DMS153 treated with DMSO at 0.1 percent for 48 hours (cell line): Measurements from ENCODE around the gene MCAT.

Source experiments
- DNase-seq: peaks from one replicate; lab custom pipeline; 2025; ENCODE audit not compliant: unreplicated experiment; lab: John Stamatoyannopoulos, UW

Gene MCAT

GRCh38 chr22:43094551-43094950, 48.6 kb downstream of the MCAT start:
- DNase-seq = no peak

DNA sequence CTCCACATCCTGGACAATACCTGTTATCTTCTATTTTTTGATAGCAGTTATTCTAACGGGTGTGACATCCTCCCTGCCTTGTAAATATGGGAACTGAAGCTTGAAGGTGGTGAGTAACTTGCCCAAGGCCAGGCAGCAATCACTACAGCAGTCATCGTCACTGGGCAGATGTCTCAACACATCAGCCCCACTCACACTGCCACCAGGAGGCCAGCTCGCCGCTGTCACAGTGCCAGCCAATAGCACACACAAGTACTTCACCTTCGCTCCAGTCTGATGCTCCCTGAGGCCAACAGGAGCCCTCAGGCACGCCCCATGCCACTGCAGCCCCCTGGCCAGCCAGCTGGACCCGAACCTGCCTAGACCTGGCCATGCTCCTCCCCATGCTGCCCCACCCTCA, 49.1 kb downstream of the MCAT start:
- no peak for DNase-seq

DNA sequence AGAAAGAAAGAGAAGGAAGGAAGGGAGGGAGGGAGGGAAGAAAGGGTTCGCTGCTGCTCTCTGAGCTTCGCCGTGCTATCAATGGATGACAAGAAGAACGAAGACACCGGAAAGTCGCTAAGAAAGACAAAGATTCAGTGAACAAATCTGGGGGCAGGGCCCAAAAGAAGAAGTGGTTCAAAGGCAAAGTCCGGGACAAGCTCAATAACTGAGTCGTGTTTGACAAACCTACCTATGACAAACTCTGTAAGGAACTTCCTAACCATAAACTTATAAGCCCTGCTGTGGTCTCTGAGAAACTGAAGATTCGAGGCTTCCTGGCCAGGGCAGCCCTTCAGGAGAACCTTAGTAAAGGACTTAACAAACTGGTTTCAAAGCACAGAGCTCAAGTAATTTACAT, 51.1 kb downstream of the MCAT start:
- no peak for DNase-seq

GRCh38 chr22:43090130-43090789, 52.9 kb downstream of the MCAT start:
- peak; percentile 51 for DNase-seq

GRCh38 chr22:43088984-43089717, 54.0 kb downstream of the MCAT start, which contains the start of gene TTLL1:
TTLL1 (minus strand) TSS chr22:43089391; CDS start chr22:43075586, 13,805 bp downstream.
- peak; percentile 55 for DNase-seq

- no peak for DNase-seq
These were observed 54.6 kb downstream of the MCAT start for GRCh38 chr22:43088627-43088983.

DNA sequence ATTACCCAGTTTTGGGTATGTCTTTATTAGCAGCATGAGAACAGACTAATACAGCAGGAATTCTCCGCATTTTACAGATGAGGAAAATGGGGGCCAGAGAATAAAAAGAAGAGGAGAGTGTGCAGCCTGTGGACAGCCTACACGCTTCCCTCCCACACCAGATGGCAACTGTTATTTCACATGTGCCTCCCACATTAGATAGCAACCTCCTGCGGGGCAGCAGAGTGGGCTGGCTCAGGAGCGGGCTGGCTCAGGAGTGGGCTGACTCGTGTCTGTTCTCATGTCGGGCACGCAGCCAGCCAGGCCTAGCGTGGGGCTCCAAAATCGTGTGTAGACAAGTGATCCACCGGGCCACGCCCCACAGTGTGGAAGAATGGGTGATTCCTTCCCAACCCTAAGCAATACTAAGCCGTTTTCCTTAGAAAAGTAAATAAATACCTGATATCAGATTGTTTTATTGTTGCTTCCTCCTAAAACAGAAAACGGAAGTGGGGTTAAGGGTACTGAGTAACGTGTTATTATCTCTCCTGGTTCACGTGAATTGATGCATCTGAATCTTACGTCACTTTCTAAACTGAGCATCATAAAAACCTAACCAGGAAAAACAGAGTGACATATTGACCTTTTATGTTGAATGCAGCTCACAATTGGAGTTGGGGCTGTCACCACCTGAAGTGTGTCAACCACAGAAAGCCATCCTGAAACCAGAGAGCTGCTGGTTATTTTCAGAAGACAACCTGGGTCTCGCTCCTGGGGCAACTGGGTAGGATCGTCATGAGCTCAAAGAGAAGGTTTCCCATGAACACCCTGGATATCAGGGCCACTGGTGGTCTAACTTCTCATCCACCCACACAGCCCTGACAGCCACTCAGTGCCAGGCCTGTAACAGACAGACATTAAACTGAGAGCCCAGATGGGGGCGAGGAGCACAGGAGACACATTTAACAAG, 57.3 kb downstream of the MCAT start:
- DNase-seq = no peak
